AG04449 (cell line): ENCODE measurements around the gene ASB1.

ENCODE experiments used
- CTCF ChIA-PET: fragments of 350-600 bp; formaldehyde crosslinking; extraction: SDS; loops from one replicate; lab custom pipeline; 2021; ENCODE audit warnings: antibody characterized with exemption; lab: Yijun Ruan, JAX
- POLR2A ChIA-PET: fragments of 400-600, 350-600 bp; formaldehyde crosslinking; extraction: SDS; loops from one replicate; lab custom pipeline; 2020; ENCODE audit warnings: antibody characterized with exemption, inconsistent platforms; lab: Yijun Ruan, JAX
- DNase-seq: peaks from one replicate; pipeline ENCODE4 v3.0.0-alpha.2; 2010; ENCODE audit warnings: low read depth, low spot score
- H3K4me3 ChIP-seq: 2 replicates; pipeline ENCODE4 v1.5.1; 2011; ENCODE audit warnings: low read depth, mild to moderate bottlenecking, control low read depth, low read length
- TF ChIP-seq, protein P1 (sequence below): IDR thresholded peaks from one replicate; pipeline ENCODE4 v1.5.1; 2011; ENCODE audit warnings: mild to moderate bottlenecking, moderate library complexity, low read length, control low read depth, inconsistent platforms; ENCODE audit not compliant: insufficient read depth; ENCODE audit errors: missing control alignments

The ASB1 gene

DNA sequence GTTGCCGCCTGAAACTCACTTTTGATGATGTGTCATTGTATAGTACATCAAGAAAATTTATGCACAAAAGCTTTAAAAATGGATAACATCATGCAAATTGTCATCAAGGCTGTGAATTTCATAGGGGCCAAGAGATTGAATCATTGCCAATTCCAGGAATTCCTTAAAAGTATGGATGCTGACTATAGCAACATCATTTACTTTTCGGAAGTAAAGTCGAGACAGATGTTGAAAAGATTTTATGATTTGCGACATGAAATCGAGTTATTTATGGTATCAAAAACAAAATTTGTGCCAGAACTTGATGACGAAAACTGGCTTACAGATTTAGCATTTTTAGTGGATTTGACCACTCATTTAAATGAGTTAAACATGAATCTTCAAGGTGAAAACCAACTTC, 56.3 kb downstream of the ASB1 start:
- TF ChIP-seq, protein P1, sequence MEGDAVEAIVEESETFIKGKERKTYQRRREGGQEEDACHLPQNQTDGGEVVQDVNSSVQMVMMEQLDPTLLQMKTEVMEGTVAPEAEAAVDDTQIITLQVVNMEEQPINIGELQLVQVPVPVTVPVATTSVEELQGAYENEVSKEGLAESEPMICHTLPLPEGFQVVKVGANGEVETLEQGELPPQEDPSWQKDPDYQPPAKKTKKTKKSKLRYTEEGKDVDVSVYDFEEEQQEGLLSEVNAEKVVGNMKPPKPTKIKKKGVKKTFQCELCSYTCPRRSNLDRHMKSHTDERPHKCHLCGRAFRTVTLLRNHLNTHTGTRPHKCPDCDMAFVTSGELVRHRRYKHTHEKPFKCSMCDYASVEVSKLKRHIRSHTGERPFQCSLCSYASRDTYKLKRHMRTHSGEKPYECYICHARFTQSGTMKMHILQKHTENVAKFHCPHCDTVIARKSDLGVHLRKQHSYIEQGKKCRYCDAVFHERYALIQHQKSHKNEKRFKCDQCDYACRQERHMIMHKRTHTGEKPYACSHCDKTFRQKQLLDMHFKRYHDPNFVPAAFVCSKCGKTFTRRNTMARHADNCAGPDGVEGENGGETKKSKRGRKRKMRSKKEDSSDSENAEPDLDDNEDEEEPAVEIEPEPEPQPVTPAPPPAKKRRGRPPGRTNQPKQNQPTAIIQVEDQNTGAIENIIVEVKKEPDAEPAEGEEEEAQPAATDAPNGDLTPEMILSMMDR: no peak
- ChIA-PET CTCF (no interaction called here), POLR2A (no interaction called here)
- DNase-seq: no peak
- no peak overlapping the region for H3K4me3 ChIP-seq

DNA sequence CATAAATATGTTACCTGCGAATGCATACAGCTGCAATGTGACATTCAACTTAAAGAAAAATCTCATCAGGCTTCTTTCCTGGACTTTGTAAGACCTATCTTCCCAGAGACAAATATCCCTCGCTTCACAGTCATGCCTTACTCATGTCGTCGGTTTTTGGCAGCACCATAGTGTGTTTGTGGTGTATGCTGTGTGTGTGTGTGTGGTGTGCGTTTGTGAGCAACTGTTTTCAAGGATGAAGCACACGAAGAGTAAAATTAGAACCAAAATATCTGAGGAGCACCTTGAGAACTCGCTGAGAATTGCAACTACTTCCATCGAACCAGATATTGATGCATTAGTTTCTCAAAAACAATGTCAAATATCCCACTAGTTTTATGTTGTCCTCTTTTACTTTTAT, 56.9 kb downstream of the ASB1 start:
- TF ChIP-seq, protein P1: no peak
- no peak for DNase-seq
- no peak overlapping the region for H3K4me3 ChIP-seq
- POLR2A ChIA-PET: no interaction called here
- CTCF ChIA-PET: no interaction called here

DNA sequence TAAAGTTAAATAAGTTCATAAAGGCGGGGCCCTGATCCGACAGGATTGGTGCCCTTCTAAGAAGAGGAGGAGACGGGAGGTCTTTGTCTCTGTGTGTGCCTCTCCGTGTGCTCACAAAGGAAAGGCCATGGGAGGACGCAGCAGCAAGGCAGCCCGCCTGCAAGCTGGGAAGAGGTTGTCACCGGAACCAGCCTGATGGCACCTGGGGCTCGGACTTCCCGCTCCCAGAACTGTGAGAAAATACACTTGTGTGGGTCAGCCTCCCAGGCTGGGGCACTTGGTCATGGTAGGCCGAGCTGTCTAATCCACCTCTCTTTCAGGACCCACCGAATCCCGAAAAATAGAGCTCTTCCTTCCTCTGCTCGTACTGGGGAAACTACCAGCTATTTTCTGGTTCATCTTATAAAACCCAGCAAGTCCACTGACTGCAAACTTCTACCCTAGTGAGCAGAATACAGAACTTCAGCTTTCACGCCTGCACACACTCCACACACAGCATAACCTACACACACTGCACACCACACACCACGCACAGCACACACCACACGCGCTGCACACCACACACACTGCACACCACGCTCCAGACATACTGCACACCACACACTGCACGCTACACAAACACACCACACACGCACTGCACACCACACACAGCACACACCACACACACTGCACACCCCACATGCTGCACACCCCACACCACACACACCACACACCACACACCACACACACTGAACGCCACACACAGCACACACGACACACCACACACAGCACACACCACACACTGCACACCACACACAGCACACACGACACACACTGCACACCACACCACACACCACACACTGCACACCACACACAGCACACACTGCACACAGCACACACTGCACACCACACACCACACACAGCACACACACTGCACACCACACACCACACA, 58.1 kb downstream of the ASB1 start:
- ChIA-PET POLR2A (no interaction called here), CTCF (interaction anchor here (0.6 kb wide), 1 partner anchor 11 kb away, joined by 3 read pairs; no protein-coding TSS in a partner anchor)
- H3K4me3 ChIP-seq: no peak overlapping the region
- no peak for DNase-seq
- TF ChIP-seq, protein P1: no peak

DNA sequence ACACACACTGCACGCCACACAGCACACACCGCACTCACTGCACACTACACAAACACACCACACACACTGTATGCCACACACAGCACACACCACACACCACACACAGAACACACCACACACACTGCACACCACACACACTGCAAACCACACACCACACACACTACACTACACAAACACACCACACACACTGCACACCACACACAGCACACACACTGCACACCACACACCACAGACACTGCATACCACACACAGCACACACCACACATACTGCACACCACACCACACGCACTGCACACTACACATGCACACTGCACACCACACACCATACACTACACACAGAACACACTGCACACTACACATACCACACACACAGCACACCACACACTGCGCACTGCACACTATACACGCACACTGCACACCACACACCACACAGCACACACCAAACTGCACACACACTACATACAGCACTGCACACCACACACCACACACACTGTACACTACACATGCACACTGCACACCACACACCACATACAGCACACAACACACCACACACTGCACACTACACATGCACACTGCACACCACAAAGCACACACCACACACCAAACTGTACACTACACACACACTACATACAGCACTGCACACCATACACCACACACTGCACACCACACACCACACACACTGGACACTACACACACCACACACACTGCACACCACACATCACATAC, 59.6 kb downstream of the ASB1 start:
- no peak for DNase-seq
- H3K4me3 ChIP-seq: no peak overlapping the region
- CTCF ChIA-PET: no interaction called here
- TF ChIP-seq, protein P1: no peak
- POLR2A ChIA-PET: no interaction called here

DNA sequence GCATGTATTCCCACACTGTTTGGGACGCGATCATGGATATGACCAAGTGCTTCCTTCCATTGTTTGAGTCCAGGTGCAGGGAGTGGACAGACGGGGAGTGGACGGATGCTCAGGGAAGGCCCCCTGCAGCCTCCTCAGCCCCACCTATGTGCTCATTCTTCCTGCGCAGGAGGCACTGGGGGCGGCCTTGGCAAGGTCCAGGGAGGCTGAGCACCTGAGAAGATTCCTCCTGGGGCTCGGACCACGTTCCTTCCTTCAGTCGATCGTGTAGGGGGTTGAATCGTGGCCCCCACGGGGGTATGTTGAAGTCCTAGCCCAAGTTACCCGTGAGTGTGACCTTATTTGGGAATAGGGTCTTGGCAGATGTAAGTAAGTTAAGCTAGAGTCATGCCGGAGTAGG, 60.4 kb downstream of the ASB1 start:
- ChIA-PET POLR2A (no interaction called here), CTCF (no interaction called here)
- DNase-seq: no peak
- TF ChIP-seq, protein P1: no peak
- H3K4me3 ChIP-seq: no peak overlapping the region
